HCT116 (cell line): ENCODE measurements around the gene CHD2. TPM values are rescaled to one million over a fixed set of nuclear protein-coding genes. Genes with fewer than 3 reads are reported as not detected.
A peak's percentile ranks its signal among the peaks of the same experiment; 100 is the strongest.

Source experiments
- ATAC-seq: fragments of 200-7000 bp; cut with Tn5 transposase; 2 replicates; pipeline ENCODE4 v1.9.1; 2020; ENCODE audit warnings: mild to moderate bottlenecking, moderate library complexity
- BruUV-seq: library from RNA; stranded (reverse); fragments of 400-500 nt; replicated peaks from 2 replicates; lab custom pipeline; 2021; lab: Mats Ljungman, UMichigan
- CTCF ChIA-PET: fragments of 300-600 bp; sonication (Branson Sonifier 250); formaldehyde crosslinking; loops from one replicate; lab custom pipeline; 2021; ENCODE audit warnings: antibody characterized with exemption; lab: Charles Lee
- POLR2A ChIA-PET: fragments of 300-600, 350-600 bp; sonication (Branson Sonifier 250); formaldehyde crosslinking; loops from one replicate; lab custom pipeline; 2021; ENCODE audit warnings: antibody characterized with exemption; lab: Charles Lee
- RAD21 ChIA-PET, 2 experiments: fragments of 300-600 bp; sonication (Branson Sonifier 250); formaldehyde crosslinking; loops; one replicate each; lab custom pipeline; 2023; ENCODE audit warnings: low total read pairs in 2 of 2; ENCODE audit not compliant: uncharacterized antibody in 2 of 2, unreplicated experiment in 2 of 2, low non-redundant PET in 1 of 2; lab: Charles Lee
- DNase-seq: peaks from one replicate; pipeline ENCODE4 v3.0.0-alpha.2; 2010; ENCODE audit warnings: low read depth, low spot score
- H2AFZ ChIP-seq: fragments of 200-600 bp; shearing (Covaris generic), sonication (generic); 2 replicates; pipeline ENCODE4 v1.6.1; 2017; ENCODE audit warnings: low read depth, mixed run types, mixed read lengths, antibody characterized with exemption, low read length; ENCODE audit not compliant: poor library complexity, severe bottlenecking
- H3K27ac ChIP-seq: 2 replicates; pipeline ENCODE4 v1.5.1; 2012; ENCODE audit warnings: low read depth, low read length
- H3K27me3 ChIP-seq: fragments of 200-600 bp; sonication (generic); 2 replicates; pipeline ENCODE4 v1.6.1; 2016; ENCODE audit warnings: mixed run types, low read length, mixed read lengths; ENCODE audit not compliant: insufficient read depth
- H3K36me3 ChIP-seq, 2 experiments: fragments of 200-500 bp in 1 of 2; fragments of 200-600 bp in 1 of 2; sonication (Bioruptor generic) in 1 of 2; sonication (generic) in 1 of 2; 2 replicates each; pipeline versions ENCODE4 v1.5.1 to v1.6.1; 2014 to 2016; ENCODE audit warnings: low read length in 2 of 2, inconsistent platforms in 1 of 2, mixed read lengths in 1 of 2, mixed run types in 1 of 2; ENCODE audit not compliant: insufficient read depth in 2 of 2, control insufficient read depth in 1 of 2
- H3K4me1 ChIP-seq, 2 experiments: fragments of 200-600 bp in 1 of 2; sonication (generic) in 1 of 2; 2 replicates each; pipeline versions ENCODE4 v1.5.1 to v1.6.1; 2012 to 2017; ENCODE audit warnings: low read length in 2 of 2, inconsistent platforms in 1 of 2, mild to moderate bottlenecking in 1 of 2, mixed read lengths in 1 of 2, mixed run types in 1 of 2, moderate library complexity in 1 of 2; ENCODE audit not compliant: insufficient read depth in 2 of 2, control insufficient read depth in 1 of 2
- H3K4me2 ChIP-seq: fragments of 200-600 bp; sonication (generic); 2 replicates; pipeline ENCODE4 v1.6.1; 2017; ENCODE audit warnings: mixed run types, low read length, mixed read lengths
- H3K4me3 ChIP-seq, 2 experiments: fragments of 200-600 bp in 1 of 2; sonication (generic) in 1 of 2; replicated peaks in 1 of 2; 2 replicates each; pipeline ENCODE4 v1.5.1; 2011 to 2016; ENCODE audit warnings: low read length in 2 of 2, control low read depth in 1 of 2, low read depth in 1 of 2, mild to moderate bottlenecking in 1 of 2, mixed read lengths in 1 of 2, mixed run types in 1 of 2
- H3K79me2 ChIP-seq: fragments of 200-600 bp; sonication (generic); 2 replicates; pipeline ENCODE4 v1.6.1; 2017; ENCODE audit warnings: mild to moderate bottlenecking, mixed run types, low read length, moderate library complexity, mixed read lengths; ENCODE audit not compliant: insufficient read depth
- H3K9ac ChIP-seq: fragments of 200-600 bp; sonication (generic); 2 replicates; pipeline ENCODE4 v1.6.1; 2016; ENCODE audit warnings: low read length, mixed read lengths
- H3K9me2 ChIP-seq: fragments of 200-600 bp; sonication (generic), shearing (Covaris generic); 2 replicates; pipeline ENCODE4 v1.6.1; 2017; ENCODE audit warnings: mixed run types, mild to moderate bottlenecking, moderate library complexity; ENCODE audit not compliant: insufficient read depth
- H3K9me3 ChIP-seq, 2 experiments: fragments of 200-500 bp in 1 of 2; fragments of 200-600 bp in 1 of 2; sonication (Bioruptor generic) in 1 of 2; sonication (generic) in 1 of 2; 2 replicates each; pipeline ENCODE4 v1.6.1; 2014 to 2017; ENCODE audit warnings: low read length in 2 of 2, mixed read lengths in 2 of 2, inconsistent platforms in 1 of 2, low read depth in 1 of 2, mild to moderate bottlenecking in 1 of 2, mixed run types in 1 of 2, moderate library complexity in 1 of 2; ENCODE audit not compliant: control insufficient read depth in 1 of 2, insufficient read depth in 1 of 2
- H4K20me1 ChIP-seq: fragments of 200-600 bp; sonication (generic), shearing (Covaris generic); 2 replicates; pipeline ENCODE4 v1.6.1; 2017; ENCODE audit warnings: mixed run types, mild to moderate bottlenecking, moderate library complexity; ENCODE audit not compliant: insufficient read depth
- CBX3 ChIP-seq: IDR thresholded peaks from 2 replicates; pipeline ENCODE4 v1.6.1; 2012; ENCODE audit warnings: low read depth
- EZH2 ChIP-seq: fragments of 200-600 bp; sonication (generic); IDR thresholded peaks from 2 replicates; pipeline ENCODE4 v1.6.1; 2017; ENCODE audit warnings: antibody characterized with exemption, mixed run types
- EZH2phosphoT487 ChIP-seq: fragments of 200-600 bp; IDR thresholded peaks from 2 replicates; pipeline ENCODE4 v1.6.1; 2018; ENCODE audit warnings: antibody characterized with exemption, borderline replicate concordance
- RAD21 ChIP-seq: IDR thresholded peaks from 2 replicates; pipeline ENCODE4 v1.6.1; 2012; ENCODE audit warnings: low read depth, mild to moderate bottlenecking
- TCF7L2 ChIP-seq: IDR thresholded peaks from 2 replicates; pipeline ENCODE4 v1.7.0; 2011; ENCODE audit warnings: borderline replicate concordance, inconsistent platforms; ENCODE audit not compliant: insufficient read depth, insufficient read length; ENCODE audit errors: extremely low read depth
- ZFX ChIP-seq: fragments of 450-650 bp; IDR thresholded peaks from 2 replicates; pipeline ENCODE4 v1.6.1; 2017
- ZNF274 ChIP-seq: fragments of 200-500 bp; sonication (Bioruptor generic); IDR thresholded peaks from 2 replicates; pipeline ENCODE4 v1.6.1; 2014; ENCODE audit warnings: mild to moderate bottlenecking, low read depth, low read length, inconsistent platforms
- intact Hi-C: fragments of 100-400 bp; cut with micrococcal nuclease; formaldehyde crosslinking; loops from 2 replicates; pipeline ENCODE4 v1.10.0; 2022
- total RNA-seq: library from RNA; stranded (reverse); gene quantifications from one replicate; pipeline ENCODE4 v1.2.1, GENCODE V29; 2021; ENCODE audit not compliant: unreplicated experiment
- TF ChIP-seq, protein P1 (sequence below): IDR thresholded peaks from 2 replicates; pipeline ENCODE4 v1.6.1; 2012; ENCODE audit warnings: low read depth

Gene CHD2
- total RNA-seq, 1 experiment from 2014 or later = 116 TPM

DNA sequence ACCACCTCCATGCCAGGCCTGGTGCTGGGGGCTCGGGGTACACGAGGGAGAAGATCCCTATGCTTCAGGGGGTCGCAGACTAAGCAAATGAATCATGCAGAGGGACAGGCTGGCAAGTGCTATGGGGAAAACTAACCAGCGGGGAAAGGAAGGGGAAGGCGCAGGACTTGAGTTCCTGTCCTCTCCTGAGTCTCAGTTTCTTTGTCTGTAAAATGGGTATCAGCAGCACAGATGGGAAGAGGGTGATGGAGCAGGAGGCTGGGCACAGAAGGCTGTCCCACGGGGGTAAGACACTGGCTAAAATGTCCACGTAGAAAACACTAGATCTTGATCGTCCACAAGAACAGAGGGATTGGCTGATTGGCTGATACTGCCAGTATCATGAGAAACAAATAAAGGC lies 149.1 kb downstream of the CHD2 start:
- Histone ChIP-seq H3K9ac (no peak overlapping the region), H3K27me3 (no peaks in the 10 kb centered on the region), H3K4me1 (no peaks in the 10 kb centered on the region), H3K4me3 (no peak overlapping the region), H4K20me1 (no peaks in the 10 kb centered on the region), H2AFZ (no peak overlapping the region), H3K4me2 (no peak overlapping the region), H3K9me2 (no peaks in the 10 kb centered on the region), H3K79me2 (no peaks in the 10 kb centered on the region), H3K36me3 (no peaks in the 10 kb centered on the region), H3K9me3 (no peaks in the 10 kb centered on the region), H3K27ac (no peak overlapping the region)
- CTCF ChIA-PET = no interaction called here
- POLR2A ChIA-PET = no interaction called here
- TF ChIP-seq, protein P1, sequence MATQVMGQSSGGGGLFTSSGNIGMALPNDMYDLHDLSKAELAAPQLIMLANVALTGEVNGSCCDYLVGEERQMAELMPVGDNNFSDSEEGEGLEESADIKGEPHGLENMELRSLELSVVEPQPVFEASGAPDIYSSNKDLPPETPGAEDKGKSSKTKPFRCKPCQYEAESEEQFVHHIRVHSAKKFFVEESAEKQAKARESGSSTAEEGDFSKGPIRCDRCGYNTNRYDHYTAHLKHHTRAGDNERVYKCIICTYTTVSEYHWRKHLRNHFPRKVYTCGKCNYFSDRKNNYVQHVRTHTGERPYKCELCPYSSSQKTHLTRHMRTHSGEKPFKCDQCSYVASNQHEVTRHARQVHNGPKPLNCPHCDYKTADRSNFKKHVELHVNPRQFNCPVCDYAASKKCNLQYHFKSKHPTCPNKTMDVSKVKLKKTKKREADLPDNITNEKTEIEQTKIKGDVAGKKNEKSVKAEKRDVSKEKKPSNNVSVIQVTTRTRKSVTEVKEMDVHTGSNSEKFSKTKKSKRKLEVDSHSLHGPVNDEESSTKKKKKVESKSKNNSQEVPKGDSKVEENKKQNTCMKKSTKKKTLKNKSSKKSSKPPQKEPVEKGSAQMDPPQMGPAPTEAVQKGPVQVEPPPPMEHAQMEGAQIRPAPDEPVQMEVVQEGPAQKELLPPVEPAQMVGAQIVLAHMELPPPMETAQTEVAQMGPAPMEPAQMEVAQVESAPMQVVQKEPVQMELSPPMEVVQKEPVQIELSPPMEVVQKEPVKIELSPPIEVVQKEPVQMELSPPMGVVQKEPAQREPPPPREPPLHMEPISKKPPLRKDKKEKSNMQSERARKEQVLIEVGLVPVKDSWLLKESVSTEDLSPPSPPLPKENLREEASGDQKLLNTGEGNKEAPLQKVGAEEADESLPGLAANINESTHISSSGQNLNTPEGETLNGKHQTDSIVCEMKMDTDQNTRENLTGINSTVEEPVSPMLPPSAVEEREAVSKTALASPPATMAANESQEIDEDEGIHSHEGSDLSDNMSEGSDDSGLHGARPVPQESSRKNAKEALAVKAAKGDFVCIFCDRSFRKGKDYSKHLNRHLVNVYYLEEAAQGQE = no peak
- TF ChIP-seq EZH2phosphoT487 (no peak), ZFX (no peak), CBX3 (no peak), EZH2 (no peak), ZNF274 (no peak)
- RAD21 ChIA-PET = no interaction called here
- DNase-seq (no peak), ATAC-seq (no peak)
- intact Hi-C loops = no loop called here
- no TSS peak for BruUV-seq

DNA sequence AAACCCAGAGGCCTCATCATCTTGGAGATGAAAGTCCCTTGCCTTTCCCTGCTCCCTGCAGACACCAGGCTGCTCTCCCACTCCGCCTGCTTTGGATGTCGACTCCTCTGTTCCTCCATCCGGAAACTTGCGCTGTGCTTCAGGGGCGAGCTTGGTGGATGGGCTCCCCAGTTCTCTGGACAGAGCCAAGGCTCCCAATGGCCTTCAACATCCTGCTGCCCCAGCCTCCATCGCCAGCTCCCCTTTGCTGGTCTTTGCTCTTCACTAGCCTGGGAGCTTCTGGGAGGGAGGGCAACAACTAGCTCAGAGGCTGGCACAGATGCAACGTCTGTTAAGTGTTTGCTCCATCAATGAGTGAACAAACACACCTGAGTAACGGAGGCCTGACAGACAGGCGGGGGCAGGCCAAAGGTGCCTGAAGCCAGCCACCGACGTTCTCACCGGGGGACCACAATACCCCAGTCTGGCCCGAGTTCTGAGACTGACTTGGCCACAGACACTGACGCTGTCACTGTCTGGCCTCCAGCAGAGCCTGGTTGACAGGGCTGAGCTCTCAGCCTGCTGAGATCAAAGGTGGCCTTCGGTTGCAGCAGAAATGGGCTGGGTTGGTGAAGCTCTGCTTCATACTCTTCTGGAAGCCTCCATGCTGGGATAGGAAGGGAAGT lies 149.9 kb downstream of the CHD2 start:
- Histone ChIP-seq H3K4me2 (no peak overlapping the region), H3K9me3 (no peaks in the 10 kb centered on the region), H3K9ac (no peak overlapping the region), H2AFZ (no peak overlapping the region), H4K20me1 (no peaks in the 10 kb centered on the region), H3K4me3 (no peak overlapping the region), H3K27ac (no peak overlapping the region), H3K4me1 (no peaks in the 10 kb centered on the region), H3K79me2 (no peaks in the 10 kb centered on the region), H3K9me2 (no peaks in the 10 kb centered on the region), H3K36me3 (no peaks in the 10 kb centered on the region), H3K27me3 (no peaks in the 10 kb centered on the region)
- ChIA-PET POLR2A (no interaction called here), RAD21 (no interaction called here), CTCF (no interaction called here)
- no peak for ATAC-seq
- BruUV-seq = no TSS peak
- DNase-seq = no peak
- intact Hi-C loops = no loop called here
- TF ChIP-seq TCF7L2 (peak; percentile 27), RAD21 (no peak)
